Measurements from ENCODE around the gene SPESP1.
A peak's percentile ranks its signal among the peaks of the same experiment; 100 is the strongest.

DNA sequence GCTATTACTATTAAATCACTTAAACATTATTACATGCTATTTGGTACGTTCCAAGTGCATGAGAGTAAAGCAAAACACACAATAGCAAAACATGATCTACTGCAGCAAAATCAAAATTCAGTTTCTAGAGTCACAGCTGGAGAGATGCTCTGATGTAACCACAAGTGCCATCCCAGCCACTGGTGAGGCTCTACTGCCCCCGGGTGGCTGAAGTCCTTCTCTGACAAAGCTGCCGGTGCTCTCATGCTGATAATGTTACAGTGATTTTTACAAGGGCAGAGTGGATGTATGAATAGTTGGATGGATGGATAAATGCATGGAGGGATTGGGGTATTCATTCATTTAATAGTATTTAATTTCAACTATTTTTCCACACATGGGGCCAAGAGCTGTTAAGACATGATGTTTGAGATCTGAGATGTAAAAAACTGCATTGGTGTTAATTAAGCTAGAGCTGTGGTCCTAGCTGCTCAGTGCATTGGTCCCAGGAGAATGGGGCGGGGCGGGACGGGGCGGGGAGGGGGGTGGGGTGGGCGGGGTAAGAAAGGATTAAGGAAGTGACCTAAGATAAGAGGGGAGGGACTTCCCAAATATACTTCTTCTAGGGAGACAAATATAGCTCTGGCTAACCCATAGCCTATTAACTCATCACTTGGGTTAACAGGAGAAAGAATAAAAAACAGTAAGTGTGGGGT is 5.3 kb upstream of the SPESP1 start:
- TF ChIP-seq, protein P1, sequence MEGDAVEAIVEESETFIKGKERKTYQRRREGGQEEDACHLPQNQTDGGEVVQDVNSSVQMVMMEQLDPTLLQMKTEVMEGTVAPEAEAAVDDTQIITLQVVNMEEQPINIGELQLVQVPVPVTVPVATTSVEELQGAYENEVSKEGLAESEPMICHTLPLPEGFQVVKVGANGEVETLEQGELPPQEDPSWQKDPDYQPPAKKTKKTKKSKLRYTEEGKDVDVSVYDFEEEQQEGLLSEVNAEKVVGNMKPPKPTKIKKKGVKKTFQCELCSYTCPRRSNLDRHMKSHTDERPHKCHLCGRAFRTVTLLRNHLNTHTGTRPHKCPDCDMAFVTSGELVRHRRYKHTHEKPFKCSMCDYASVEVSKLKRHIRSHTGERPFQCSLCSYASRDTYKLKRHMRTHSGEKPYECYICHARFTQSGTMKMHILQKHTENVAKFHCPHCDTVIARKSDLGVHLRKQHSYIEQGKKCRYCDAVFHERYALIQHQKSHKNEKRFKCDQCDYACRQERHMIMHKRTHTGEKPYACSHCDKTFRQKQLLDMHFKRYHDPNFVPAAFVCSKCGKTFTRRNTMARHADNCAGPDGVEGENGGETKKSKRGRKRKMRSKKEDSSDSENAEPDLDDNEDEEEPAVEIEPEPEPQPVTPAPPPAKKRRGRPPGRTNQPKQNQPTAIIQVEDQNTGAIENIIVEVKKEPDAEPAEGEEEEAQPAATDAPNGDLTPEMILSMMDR (IDR thresholded peaks at IDR 0.05), result peak in 5 of 7 experiments; percentile 40 to 68 (median 59)
- no peak for TF ChIP-seq POLR2A (IDR thresholded peaks at IDR 0.05)
